Measurements from ENCODE around the gene MTSS2.
"Not testable (repeated sequence)": the region's sequence is repeated elsewhere in the genome, so short reads cannot be mapped to it uniquely, and the experiment has no call there.

Gene MTSS2

GRCh38 chr16:70647441-70648359 is 38.2 kb downstream of the MTSS2 start:
- no peak overlapping the region for H3K27ac ChIP-seq (ENCODE audit: low read length)
- H3K36me3 ChIP-seq (ENCODE audit: control insufficient read depth in 2 of 2, insufficient read depth in 2 of 2, low read length in 2 of 2) = no peaks in the 10 kb centered on the region
- no peaks in the 10 kb centered on the region for H3K9me3 ChIP-seq (ENCODE audit: control insufficient read depth in 2 of 2, low read length in 2 of 2)
- no peak overlapping the region for H3K9ac ChIP-seq (ENCODE audit: low read length in 2 of 2)
- no peaks in the 10 kb centered on the region for H3K27me3 ChIP-seq (ENCODE audit: control insufficient read depth in 1 of 2, insufficient read depth in 2 of 2, low read length in 2 of 2)
- peaks cover 10% of the 10 kb centered on the region for H3K4me1 ChIP-seq (ENCODE audit: control insufficient read depth, insufficient read depth, low read length)
- H3K4me3 ChIP-seq (ENCODE audit: low read length in 2 of 2) = no peak overlapping the region

- peaks cover 10% of the 10 kb centered on the region for H3K4me1 ChIP-seq (ENCODE audit: control insufficient read depth, insufficient read depth, low read length)
- peak within 1 kb of the TSS in 1 of 2 donors; percentile 48 for H3K9ac ChIP-seq (ENCODE audit: low read length in 2 of 2)
- H3K36me3 ChIP-seq (ENCODE audit: control insufficient read depth in 2 of 2, insufficient read depth in 2 of 2, low read length in 2 of 2) = no peaks in the 10 kb centered on the region
- H3K27ac ChIP-seq (ENCODE audit: low read length) = no peak within 1 kb of the TSS
- H3K27me3 ChIP-seq (ENCODE audit: control insufficient read depth in 1 of 2, insufficient read depth in 2 of 2, low read length in 2 of 2) = no peaks in the 10 kb centered on the region
- H3K4me3 ChIP-seq (ENCODE audit: low read length in 2 of 2) = peak within 1 kb of the TSS; percentile 12 to 47
- H3K9me3 ChIP-seq (ENCODE audit: control insufficient read depth in 2 of 2, low read length in 2 of 2) = no peaks in the 10 kb centered on the region
Measured at GRCh38 chr16:70646260-70647241, 39.3 kb downstream of the MTSS2 start, which contains the start of gene IL34. Gene IL34 (plus strand): TSS chr16:70646559. CDS start chr16:70646948, 389 bp downstream.

- Histone ChIP-seq H3K27ac (ENCODE audit: low read length) (no peak overlapping the region), H3K27me3 (ENCODE audit: control insufficient read depth in 1 of 2, insufficient read depth in 2 of 2, low read length in 2 of 2) (no peaks in the 10 kb centered on the region), H3K36me3 (ENCODE audit: control insufficient read depth in 2 of 2, insufficient read depth in 2 of 2, low read length in 2 of 2) (no peaks in the 10 kb centered on the region), H3K4me3 (ENCODE audit: low read length in 2 of 2) (no peak overlapping the region), H3K9me3 (ENCODE audit: control insufficient read depth in 2 of 2, low read length in 2 of 2) (no peaks in the 10 kb centered on the region), H3K9ac (ENCODE audit: low read length in 2 of 2) (no peak overlapping the region), H3K4me1 (ENCODE audit: control insufficient read depth, insufficient read depth, low read length) (peaks cover 10% of the 10 kb centered on the region)
Measured at GRCh38 chr16:70644763-70645597, 40.9 kb downstream of the MTSS2 start.

- H3K36me3 ChIP-seq (ENCODE audit: control insufficient read depth in 2 of 2, insufficient read depth in 2 of 2, low read length in 2 of 2); H3K9ac ChIP-seq (ENCODE audit: low read length in 2 of 2); H3K27ac ChIP-seq (ENCODE audit: low read length); H3K27me3 ChIP-seq (ENCODE audit: control insufficient read depth in 1 of 2, insufficient read depth in 2 of 2, low read length in 2 of 2); H3K4me3 ChIP-seq (ENCODE audit: low read length in 2 of 2); H3K9me3 ChIP-seq (ENCODE audit: control insufficient read depth in 2 of 2, low read length in 2 of 2): not testable (repeated sequence)
- H3K4me1 ChIP-seq (ENCODE audit: control insufficient read depth, insufficient read depth, low read length) = peaks cover 20% of the 10 kb centered on the region
Measured at GRCh38 chr16:70643264-70643663, 42.6 kb downstream of the MTSS2 start.

GRCh38 chr16:70642633-70643032 is 43.2 kb downstream of the MTSS2 start:
- no peaks in the 10 kb centered on the region for H3K27me3 ChIP-seq (ENCODE audit: control insufficient read depth in 1 of 2, insufficient read depth in 2 of 2, low read length in 2 of 2)
- no peaks in the 10 kb centered on the region for H3K36me3 ChIP-seq (ENCODE audit: control insufficient read depth in 2 of 2, insufficient read depth in 2 of 2, low read length in 2 of 2)
- no peak overlapping the region for H3K4me3 ChIP-seq (ENCODE audit: low read length in 2 of 2)
- H3K4me1 ChIP-seq (ENCODE audit: control insufficient read depth, insufficient read depth, low read length) = peaks cover 18% of the 10 kb centered on the region
- H3K27ac ChIP-seq (ENCODE audit: low read length) = no peak overlapping the region
- H3K9me3 ChIP-seq (ENCODE audit: control insufficient read depth in 2 of 2, low read length in 2 of 2) = no peaks in the 10 kb centered on the region
- H3K9ac ChIP-seq (ENCODE audit: low read length in 2 of 2) = no peak overlapping the region

- no peaks in the 10 kb centered on the region for H3K27me3 ChIP-seq (ENCODE audit: control insufficient read depth in 1 of 2, insufficient read depth in 2 of 2, low read length in 2 of 2)
- no peaks in the 10 kb centered on the region for H3K9me3 ChIP-seq (ENCODE audit: control insufficient read depth in 2 of 2, low read length in 2 of 2)
- H3K9ac ChIP-seq (ENCODE audit: low read length in 2 of 2) = peak overlapping the region in 1 of 2 donors; percentile 29
- peaks cover 10% of the 10 kb centered on the region for H3K4me1 ChIP-seq (ENCODE audit: control insufficient read depth, insufficient read depth, low read length)
- H3K27ac ChIP-seq (ENCODE audit: low read length) = peak overlapping the region; percentile 31
- no peaks in the 10 kb centered on the region for H3K36me3 ChIP-seq (ENCODE audit: control insufficient read depth in 2 of 2, insufficient read depth in 2 of 2, low read length in 2 of 2)
- H3K4me3 ChIP-seq (ENCODE audit: low read length in 2 of 2) = peak overlapping the region; percentile 6 to 29
Measured at GRCh38 chr16:70638814-70639792, 46.8 kb downstream of the MTSS2 start.
